SK-N-SH treated with all-trans-retinoic acid at 6 μM for 48 hours (cell line): ENCODE measurements around the gene TMEM132A.

Experiments used
- RARB ChIP-seq: fragments of 250-450 bp; sonication (Bioruptor Pico); IDR thresholded peaks from 2 replicates; pipeline ENCODE4 v1.8.0; 2021; ENCODE audit warnings: mild to moderate bottlenecking, moderate library complexity
- TCF4 ChIP-seq: fragments of 250-450 bp; sonication (Bioruptor Pico); IDR thresholded peaks from 2 replicates; pipeline ENCODE4 v1.8.0; 2021; ENCODE audit warnings: mild to moderate bottlenecking, moderate library complexity, borderline replicate concordance
- TOX ChIP-seq: fragments of 250-450 bp; sonication (Bioruptor Pico); IDR thresholded peaks from 2 replicates; pipeline ENCODE4 v1.8.0; 2021; ENCODE audit warnings: mild to moderate bottlenecking, moderate library complexity, borderline replicate concordance

GRCh38 chr11:60891103-60891741, 33.0 kb upstream of the TMEM132A start:
- TF ChIP-seq TOX (CRISPR knock-in tag): no peak
- no peak for TF ChIP-seq TCF4 (CRISPR knock-in tag)
- no peak for TF ChIP-seq RARB (CRISPR knock-in tag)
